Heart left ventricle (tissue), 13 donors: ENCODE results near the gene COLEC12.

Source experiments
- POLR2A ChIP-seq, 2 donors: fragments of 450-650 bp; IDR thresholded peaks; one replicate each; pipeline ENCODE4 v1.6.1; 2017; ENCODE audit warnings: antibody characterized with exemption in 2 of 2, mild to moderate bottlenecking in 2 of 2, moderate library complexity in 2 of 2
- TF ChIP-seq, protein P1 (sequence below), 12 donors: fragments of 200-600 bp; sonication (generic) in 4 of 12; IDR thresholded peaks; one replicate each; pipeline versions ENCODE4 v1.5.0 to v1.8.0; 2018 to 2022; ENCODE audit warnings: antibody characterized with exemption in 12 of 12, mild to moderate bottlenecking in 5 of 12
- donor health status: ischemic (EF 13 %, LVEDD 7.1; RV severe dilation, severe dysfunction).
- donor health status: DM: no; HTN: yes; CAD: no.
- donor health status: DM: no; HTN: no; CAD: no.
- donor health status: ischemic (EF 25% LVEDD 6.9; RV normal size, moderate dysfunction).
- donor health status: ischemic (EF 25% LVEDD 5.7; RV mildly dilated, moderate dysfunction).
- donor health status: ischemic (EF 35%, LVEDD 5.7; RV mildly dilated, moderate dysfunction).
- donor health status: nonischemic (EF 11% LVEDD 7.7; RV severe dilation, severe dysfunction).
- donor health status: DM: yes; HTN: yes; CAD: no.
- donor health status: PGD.
- donor health status: ischemic (EF 29% LVEDD 5.4; RV normal size, mild dysfunction).
- donor health status: nonischemic (EF 23%, LVEDD 6.1; RV moderate dilation, normal function).

DNA sequence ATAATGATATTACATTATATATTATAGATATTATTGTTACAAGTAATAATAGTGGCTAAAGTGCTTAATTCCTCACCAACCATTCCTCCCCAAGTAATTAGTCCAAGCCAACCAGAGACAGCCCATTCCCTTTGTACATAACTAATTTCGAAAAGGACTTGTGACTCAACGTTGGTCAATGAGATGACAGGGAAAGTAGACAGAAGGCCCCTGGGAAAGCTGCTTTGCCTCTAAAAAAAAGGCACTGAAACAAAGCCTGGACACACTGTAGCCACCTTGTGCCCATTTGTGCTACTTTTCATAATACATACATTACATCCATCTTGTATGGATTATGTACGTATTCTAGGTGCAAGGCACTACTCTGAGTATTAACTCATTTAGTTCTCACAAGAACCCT, 28.8 kb downstream of the COLEC12 start:
- TF ChIP-seq, protein P1, sequence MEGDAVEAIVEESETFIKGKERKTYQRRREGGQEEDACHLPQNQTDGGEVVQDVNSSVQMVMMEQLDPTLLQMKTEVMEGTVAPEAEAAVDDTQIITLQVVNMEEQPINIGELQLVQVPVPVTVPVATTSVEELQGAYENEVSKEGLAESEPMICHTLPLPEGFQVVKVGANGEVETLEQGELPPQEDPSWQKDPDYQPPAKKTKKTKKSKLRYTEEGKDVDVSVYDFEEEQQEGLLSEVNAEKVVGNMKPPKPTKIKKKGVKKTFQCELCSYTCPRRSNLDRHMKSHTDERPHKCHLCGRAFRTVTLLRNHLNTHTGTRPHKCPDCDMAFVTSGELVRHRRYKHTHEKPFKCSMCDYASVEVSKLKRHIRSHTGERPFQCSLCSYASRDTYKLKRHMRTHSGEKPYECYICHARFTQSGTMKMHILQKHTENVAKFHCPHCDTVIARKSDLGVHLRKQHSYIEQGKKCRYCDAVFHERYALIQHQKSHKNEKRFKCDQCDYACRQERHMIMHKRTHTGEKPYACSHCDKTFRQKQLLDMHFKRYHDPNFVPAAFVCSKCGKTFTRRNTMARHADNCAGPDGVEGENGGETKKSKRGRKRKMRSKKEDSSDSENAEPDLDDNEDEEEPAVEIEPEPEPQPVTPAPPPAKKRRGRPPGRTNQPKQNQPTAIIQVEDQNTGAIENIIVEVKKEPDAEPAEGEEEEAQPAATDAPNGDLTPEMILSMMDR (IDR thresholded peaks at IDR 0.05) = no peak
- TF ChIP-seq POLR2A (IDR thresholded peaks at IDR 0.05) = no peak
